ENCODE results near the gene ADAM10. TPM values are rescaled to one million over a fixed set of nuclear protein-coding genes. Genes with fewer than 3 reads are reported as not detected.

Gene ADAM10
- total and polyA plus RNA-seq, 2 donors (not counting 1 experiment from before 2014, with no cell fraction given) = 18.8 to 138 TPM

GRCh38 chr15:58573270-58573669 is 176.2 kb downstream of the ADAM10 start:
- H3K27me3 Mint-ChIP-seq = peaks cover 5% of the 10 kb centered on the region
- Histone ChIP-seq H3K9ac (ENCODE audit: low read length) (no peak overlapping the region), H3K4me3 (ENCODE audit: control extremely low read depth in 1 of 5, extremely low read depth in 1 of 5, insufficient read depth in 1 of 5, low read depth in 2 of 5, low read length in 4 of 5) (no peak overlapping the region), H2AFZ (ENCODE audit: insufficient read depth, low read depth, low read length, poor library complexity, severe bottlenecking) (no peak overlapping the region), H3K27me3 (replicated peaks in 1 of 4; ENCODE audit: control extremely low read depth in 1 of 4, control insufficient read depth in 3 of 4, insufficient read depth in 4 of 4, low read length in 3 of 4) (no peaks in the 10 kb centered on the region), H3K27ac (ENCODE audit: low read length in 2 of 2) (no peak overlapping the region), H4K20me1 (ENCODE audit: control insufficient read depth, insufficient read depth, low read length, poor library complexity, severe bottlenecking) (no peaks in the 10 kb centered on the region), H3K9me3 (ENCODE audit: control extremely low read depth in 1 of 3, control insufficient read depth in 2 of 3, insufficient read depth in 1 of 3, low read length in 2 of 3) (peaks cover 0 to 5% (median 2%) of the 10 kb centered on the region in 3 donors), H3K79me2 (ENCODE audit: control insufficient read depth, insufficient read depth, low read length) (no peaks in the 10 kb centered on the region), H3K36me3 (replicated peaks in 1 of 2; ENCODE audit: control extremely low read depth in 1 of 2, control insufficient read depth in 1 of 2, extremely low read depth in 1 of 2, insufficient read depth in 2 of 2, low read length in 1 of 2) (no peaks in the 10 kb centered on the region), H3K4me2 (replicated peaks; ENCODE audit: low read depth, low read length, poor library complexity, severe bottlenecking) (no peak overlapping the region), H3K4me1 (ENCODE audit: control insufficient read depth in 2 of 2, insufficient read depth in 2 of 2, low read length in 2 of 2) (no peaks in the 10 kb centered on the region)
- ATAC-seq (ENCODE audit: low read depth) (no peak), DNase-seq (no peak)
- ChIA-PET POLR2A (no interaction called here), CTCF (no interaction called here)
- TF ChIP-seq CTCF (IDR thresholded peaks at IDR 0.05) (no peak), EZH2 (IDR thresholded peaks at IDR 0.05; ENCODE audit: borderline replicate concordance, insufficient read depth, low read depth, low read length, poor library complexity, severe bottlenecking) (no peak)
- peaks cover 3% of the 10 kb centered on the region for H3K4me1 Mint-ChIP-seq
- peaks cover 12% of the 10 kb centered on the region for H3K9me3 Mint-ChIP-seq (ENCODE audit: insufficient read depth)
- WGBS (ENCODE audit: insufficient coverage) = 80% methylated on average over 1 of the region's 4 CpGs
- intact Hi-C loops (cut with micrococcal nuclease) = no loop called here
- no peak overlapping the region for H3K4me3 Mint-ChIP-seq
- H3K27ac Mint-ChIP-seq = no peak overlapping the region

GRCh38 chr15:58572521-58572920 is 177.0 kb downstream of the ADAM10 start:
- DNase-seq (no peak), ATAC-seq (ENCODE audit: low read depth) (no peak)
- Histone ChIP-seq H3K9ac (ENCODE audit: low read length) (no peak overlapping the region), H3K27me3 (replicated peaks in 1 of 4; ENCODE audit: control extremely low read depth in 1 of 4, control insufficient read depth in 3 of 4, insufficient read depth in 4 of 4, low read length in 3 of 4) (no peaks in the 10 kb centered on the region), H3K36me3 (replicated peaks in 1 of 2; ENCODE audit: control extremely low read depth in 1 of 2, control insufficient read depth in 1 of 2, extremely low read depth in 1 of 2, insufficient read depth in 2 of 2, low read length in 1 of 2) (no peaks in the 10 kb centered on the region), H3K4me3 (ENCODE audit: control extremely low read depth in 1 of 5, extremely low read depth in 1 of 5, insufficient read depth in 1 of 5, low read depth in 2 of 5, low read length in 4 of 5) (no peak overlapping the region), H3K79me2 (ENCODE audit: control insufficient read depth, insufficient read depth, low read length) (no peaks in the 10 kb centered on the region), H3K4me1 (ENCODE audit: control insufficient read depth in 2 of 2, insufficient read depth in 2 of 2, low read length in 2 of 2) (no peaks in the 10 kb centered on the region), H3K4me2 (replicated peaks; ENCODE audit: low read depth, low read length, poor library complexity, severe bottlenecking) (no peak overlapping the region), H3K27ac (ENCODE audit: low read length in 2 of 2) (no peak overlapping the region), H3K9me3 (ENCODE audit: control extremely low read depth in 1 of 3, control insufficient read depth in 2 of 3, insufficient read depth in 1 of 3, low read length in 2 of 3) (peaks cover 0 to 5% (median 2%) of the 10 kb centered on the region in 3 donors), H4K20me1 (ENCODE audit: control insufficient read depth, insufficient read depth, low read length, poor library complexity, severe bottlenecking) (no peaks in the 10 kb centered on the region), H2AFZ (ENCODE audit: insufficient read depth, low read depth, low read length, poor library complexity, severe bottlenecking) (no peak overlapping the region)
- WGBS (ENCODE audit: insufficient coverage) = 96% methylated on average over 4 of the region's 4 CpGs
- intact Hi-C loops (cut with micrococcal nuclease) = no loop called here
- Mint-ChIP-seq H3K4me1 (peaks cover 3% of the 10 kb centered on the region), H3K9me3 (ENCODE audit: insufficient read depth) (peaks cover 12% of the 10 kb centered on the region), H3K27me3 (peaks cover 5% of the 10 kb centered on the region), H3K27ac (no peak overlapping the region), H3K4me3 (no peak overlapping the region)
- POLR2A ChIA-PET = no interaction called here
- CTCF ChIA-PET = no interaction called here
- no peak for TF ChIP-seq CTCF (IDR thresholded peaks at IDR 0.05)
- TF ChIP-seq EZH2 (IDR thresholded peaks at IDR 0.05; ENCODE audit: borderline replicate concordance, insufficient read depth, low read depth, low read length, poor library complexity, severe bottlenecking) = no peak
